ENCODE results near the gene PCDHGA3. TPM values are rescaled to one million over a fixed set of nuclear protein-coding genes. Genes with fewer than 3 reads are reported as not detected.
A peak's percentile ranks its signal among the peaks of the same experiment; 100 is the strongest.

PCDHGA3 gene
- total RNA-seq (2014; rRNA removed; shearing (Covaris generic)) (7.5 and 7.6 TPM in 2 replicates), polyA plus RNA-seq (2016; fragmentation: Nextera tagmentation; extraction: Ambion mirVana) (4.0 and 5.4 TPM in 2 replicates)

DNA sequence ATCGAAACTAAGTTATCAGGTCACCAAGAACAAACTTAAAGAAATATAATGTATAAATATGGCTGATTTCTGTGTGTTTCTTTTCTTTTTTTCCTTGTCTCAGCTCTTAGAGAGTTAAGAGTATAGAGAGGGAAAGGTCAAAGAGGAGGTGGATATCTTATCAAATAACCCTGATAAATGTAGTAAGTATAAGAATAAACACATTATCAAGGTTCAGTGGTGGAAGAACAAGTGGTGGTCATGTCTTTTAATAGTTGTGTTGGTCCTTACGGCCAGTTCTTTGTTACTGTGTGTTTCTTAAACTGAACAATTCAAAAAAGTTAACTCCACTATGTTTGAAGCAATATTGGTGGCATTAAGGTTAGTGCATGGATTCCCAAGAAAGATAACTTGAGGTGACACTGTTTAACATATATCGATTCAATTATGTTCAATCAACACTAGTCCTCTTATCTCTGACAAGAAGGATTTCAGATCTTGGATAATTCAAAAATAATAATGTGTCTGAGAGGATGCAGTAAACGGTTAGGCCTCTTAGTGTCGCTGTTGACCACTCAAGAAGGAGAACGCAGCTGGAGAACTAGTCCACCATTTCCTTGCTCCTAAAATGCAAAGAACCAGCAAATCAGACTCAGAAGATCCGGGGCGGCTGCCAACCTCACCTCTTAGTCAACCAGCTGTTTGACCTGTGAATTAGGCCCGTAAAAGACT lies at the start of gene PCDHGA3:
Gene PCDHGA3 (plus strand): TSS at position 588 of the 711 bp plus-strand sequence. CDS start 205 bp downstream, outside the sequence.
- Histone ChIP-seq H3K4me1 (ENCODE audit: insufficient read depth) (no peaks in the 10 kb centered on the region), H3K4me3 (peak within 1 kb of the TSS; percentile 71), H2AFZ (peak within 1 kb of the TSS; percentile 70), H3K4me2 (ENCODE audit: unreplicated experiment) (peak within 1 kb of the TSS; percentile 54), H3K9me3 (ENCODE audit: low read depth) (no peaks in the 10 kb centered on the region), H3K9ac (peak within 1 kb of the TSS; percentile 73), H4K20me1 (ENCODE audit: insufficient read depth) (no peaks in the 10 kb centered on the region), H3K9me2 (ENCODE audit: insufficient read depth) (no peaks in the 10 kb centered on the region), H3F3A (ENCODE audit: insufficient read depth) (no peaks in the 10 kb centered on the region), H3K27ac (peak within 1 kb of the TSS; percentile 61), H3K36me3 (ENCODE audit: low read depth) (no peaks in the 10 kb centered on the region), H3K79me2 (ENCODE audit: insufficient read depth) (no peaks in the 10 kb centered on the region), H3K27me3 (replicated peaks; ENCODE audit: insufficient read depth) (no peaks in the 10 kb centered on the region)
- WGBS, 2 experiments (ENCODE audit: low coverage in 1 of 2, low lambda C conversion rate in 2 of 2, missing lambda C conversion rate in 2 of 2): 19 to 22% methylated on average over 9 of the region's 9 CpGs
- in situ Hi-C loops (cut with MboI): no loop called here
- no peak for TF ChIP-seq EZH2phosphoT487 (IDR thresholded peaks at IDR 0.05; ENCODE audit: insufficient read depth, low read depth)
- no peak for TF ChIP-seq EZH2 (IDR thresholded peaks at IDR 0.05; ENCODE audit: insufficient read depth, poor library complexity, severe bottlenecking)
- peak; percentile 83 for DNase-seq

DNA sequence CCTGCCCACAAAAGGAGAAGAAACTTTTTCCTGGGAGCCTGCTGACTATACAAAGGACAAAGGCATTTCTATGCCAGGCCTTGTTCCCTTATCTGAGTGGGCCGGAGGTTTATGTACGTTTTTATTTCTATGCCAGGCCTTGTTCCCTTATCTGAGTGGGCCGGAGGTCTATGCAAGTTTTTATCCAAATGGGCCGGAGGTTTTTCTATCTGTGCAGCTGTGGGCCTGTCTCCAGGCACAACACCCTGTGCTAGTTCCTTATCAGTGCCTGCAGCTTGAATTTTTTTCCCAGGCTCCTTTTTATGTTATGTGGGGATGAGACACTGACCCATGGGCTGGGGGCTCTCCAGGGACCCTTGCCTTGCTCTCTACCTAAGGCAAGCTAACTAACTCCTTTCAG lies 45.3 kb upstream of the PCDHGA3 start:
- H4K20me1 ChIP-seq (ENCODE audit: insufficient read depth): no peaks in the 10 kb centered on the region
- no peak overlapping the region for H3K9ac ChIP-seq
- no peak overlapping the region for H3K27ac ChIP-seq
- TF ChIP-seq EZH2phosphoT487 (IDR thresholded peaks at IDR 0.05; ENCODE audit: insufficient read depth, low read depth) (no peak), EZH2 (IDR thresholded peaks at IDR 0.05; ENCODE audit: insufficient read depth, poor library complexity, severe bottlenecking) (no peak)
- no peaks in the 10 kb centered on the region for H3K9me3 ChIP-seq (ENCODE audit: low read depth)
- no peak overlapping the region for H2AFZ ChIP-seq
- H3K4me3 ChIP-seq: no peak overlapping the region
- peaks cover 16% of the 10 kb centered on the region; the same call in 1 of the 2 replicates for H3K79me2 ChIP-seq (ENCODE audit: insufficient read depth)
- no peaks in the 10 kb centered on the region for H3K4me1 ChIP-seq (ENCODE audit: insufficient read depth)
- no peak overlapping the region for H3K4me2 ChIP-seq (ENCODE audit: unreplicated experiment)
- 85 to 95% methylated on average over 4 of the region's 4 CpGs for WGBS, 2 experiments (ENCODE audit: low coverage in 1 of 2, low lambda C conversion rate in 2 of 2, missing lambda C conversion rate in 2 of 2)
- in situ Hi-C loops (cut with MboI): no loop called here
- H3K36me3 ChIP-seq (ENCODE audit: low read depth): no peaks in the 10 kb centered on the region
- H3F3A ChIP-seq (ENCODE audit: insufficient read depth): no peaks in the 10 kb centered on the region
- H3K9me2 ChIP-seq (ENCODE audit: insufficient read depth): no peaks in the 10 kb centered on the region
- DNase-seq: no peak
- no peaks in the 10 kb centered on the region for H3K27me3 ChIP-seq (replicated peaks; ENCODE audit: insufficient read depth)

DNA sequence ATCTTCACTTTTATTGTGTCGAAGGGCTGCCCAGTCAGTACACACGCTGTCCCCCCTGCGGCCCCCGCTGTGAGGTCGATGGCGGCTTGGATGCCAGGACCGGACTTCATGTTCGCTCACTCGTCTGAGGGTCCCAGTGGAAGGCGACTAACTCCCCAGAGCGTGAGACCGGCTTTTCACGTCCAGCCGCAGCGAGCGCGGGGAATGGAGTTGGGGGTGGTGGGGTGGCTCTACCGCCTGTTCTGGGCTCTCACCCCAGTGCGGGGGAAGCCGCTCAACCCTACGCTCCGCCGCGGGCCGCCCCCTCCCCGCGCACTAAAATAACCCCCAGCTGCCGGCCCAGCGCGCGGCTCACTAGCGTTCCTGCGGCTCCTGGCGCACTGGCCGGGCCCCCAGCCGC lies 39.9 kb upstream of the PCDHGA3 start, which contains the start of gene SLC25A2:
Gene SLC25A2 (minus strand): TSS at position 294 of the 400 bp plus-strand sequence. CDS start 184 bp downstream, at position 110.
- H3K9ac ChIP-seq: no peak within 1 kb of the TSS
- no peak within 1 kb of the TSS for H3K4me3 ChIP-seq
- H3K4me2 ChIP-seq (ENCODE audit: unreplicated experiment): no peak within 1 kb of the TSS
- H3K79me2 ChIP-seq (ENCODE audit: insufficient read depth): peaks cover 30% of the 10 kb centered on the region
- no peaks in the 10 kb centered on the region for H3K9me2 ChIP-seq (ENCODE audit: insufficient read depth)
- no peak within 1 kb of the TSS for H3K27ac ChIP-seq
- in situ Hi-C loops (cut with MboI): no loop called here
- no peaks in the 10 kb centered on the region for H4K20me1 ChIP-seq (ENCODE audit: insufficient read depth)
- no peaks in the 10 kb centered on the region for H3K9me3 ChIP-seq (ENCODE audit: low read depth)
- no peaks in the 10 kb centered on the region for H3K27me3 ChIP-seq (replicated peaks; ENCODE audit: insufficient read depth)
- no peak within 1 kb of the TSS for H2AFZ ChIP-seq
- no peak for TF ChIP-seq EZH2phosphoT487 (IDR thresholded peaks at IDR 0.05; ENCODE audit: insufficient read depth, low read depth)
- no peak for TF ChIP-seq EZH2 (IDR thresholded peaks at IDR 0.05; ENCODE audit: insufficient read depth, poor library complexity, severe bottlenecking)
- DNase-seq: no peak
- H3F3A ChIP-seq (ENCODE audit: insufficient read depth): no peaks in the 10 kb centered on the region
- H3K36me3 ChIP-seq (ENCODE audit: low read depth): no peaks in the 10 kb centered on the region
- H3K4me1 ChIP-seq (ENCODE audit: insufficient read depth): no peaks in the 10 kb centered on the region
- WGBS, 2 experiments (ENCODE audit: low coverage in 1 of 2, low lambda C conversion rate in 2 of 2, missing lambda C conversion rate in 2 of 2): 61 to 65% methylated on average over 25 to 36 of the region's 36 CpGs

DNA sequence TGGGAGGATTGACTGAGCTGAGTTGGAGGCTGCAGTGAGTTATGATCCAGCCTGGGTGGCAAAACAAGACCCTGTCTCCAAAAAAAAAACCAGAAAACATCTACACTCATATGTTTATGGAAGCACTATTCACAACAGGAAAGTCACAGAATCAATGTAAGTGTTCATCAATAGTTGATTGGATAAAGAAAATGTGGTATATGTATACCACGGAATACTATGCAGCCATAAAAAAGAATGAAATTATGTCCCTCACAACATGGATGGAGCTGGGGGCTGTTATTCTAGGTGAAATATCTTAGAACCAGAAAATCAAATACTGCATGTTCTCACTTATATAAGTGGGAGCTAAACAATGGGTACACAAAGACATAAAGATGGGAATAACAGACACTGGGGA lies 37.0 kb upstream of the PCDHGA3 start:
- Histone ChIP-seq H3F3A (ENCODE audit: insufficient read depth) (no peaks in the 10 kb centered on the region), H3K4me2 (ENCODE audit: unreplicated experiment) (no peak overlapping the region)
- 97 to 100% methylated on average over 1 of the region's 1 CpG for WGBS, 2 experiments (ENCODE audit: low coverage in 1 of 2, low lambda C conversion rate in 2 of 2, missing lambda C conversion rate in 2 of 2)

More for the DNA sequence above, 37.0 kb upstream of the PCDHGA3 start:
- no peak for TF ChIP-seq EZH2 (IDR thresholded peaks at IDR 0.05; ENCODE audit: insufficient read depth, poor library complexity, severe bottlenecking)
- no peak for TF ChIP-seq EZH2phosphoT487 (IDR thresholded peaks at IDR 0.05; ENCODE audit: insufficient read depth, low read depth)
- in situ Hi-C loops (cut with MboI): no loop called here
- Histone ChIP-seq H3K27me3 (replicated peaks; ENCODE audit: insufficient read depth) (no peaks in the 10 kb centered on the region), H3K4me1 (ENCODE audit: insufficient read depth) (no peaks in the 10 kb centered on the region), H3K9ac (no peak overlapping the region), H3K36me3 (ENCODE audit: low read depth) (no peaks in the 10 kb centered on the region), H3K9me3 (ENCODE audit: low read depth) (no peaks in the 10 kb centered on the region), H2AFZ (no peak overlapping the region), H4K20me1 (ENCODE audit: insufficient read depth) (no peaks in the 10 kb centered on the region), H3K9me2 (ENCODE audit: insufficient read depth) (no peaks in the 10 kb centered on the region), H3K27ac (no peak overlapping the region), H3K79me2 (ENCODE audit: insufficient read depth) (peaks cover 43% of the 10 kb centered on the region), H3K4me3 (no peak overlapping the region)
- DNase-seq: no peak

Data from GM23248 (cell line).